Measurements from ENCODE around the gene SARS2.

GRCh38 chr19:38869836-38870607, 60.5 kb downstream of the SARS2 start:
- peak in 1 of 3 donors; percentile 41 for TF ChIP-seq CTCF (IDR thresholded peaks at IDR 0.05)
- TF ChIP-seq POLR2A (IDR thresholded peaks at IDR 0.05): no peak
